Astrocyte (in vitro differentiated cells and primary cell): ENCODE data around the gene ACSM2A.
"Not testable (repeated sequence)": the region's sequence is repeated elsewhere in the genome, so short reads cannot be mapped to it uniquely, and the experiment has no call there.

Source experiments
- EZH2 ChIP-seq: IDR thresholded peaks from 2 replicates; pipeline ENCODE4 v1.6.1; 2012; ENCODE audit warnings: mild to moderate bottlenecking, low read length, inconsistent platforms; ENCODE audit not compliant: insufficient read depth
- TF ChIP-seq, protein P1 (sequence below): IDR thresholded peaks from 2 replicates; pipeline ENCODE4 v1.5.1; 2011; ENCODE audit warnings: low read depth, mild to moderate bottlenecking, inconsistent platforms, low read length, moderate library complexity; ENCODE audit not compliant: insufficient read depth

DNA sequence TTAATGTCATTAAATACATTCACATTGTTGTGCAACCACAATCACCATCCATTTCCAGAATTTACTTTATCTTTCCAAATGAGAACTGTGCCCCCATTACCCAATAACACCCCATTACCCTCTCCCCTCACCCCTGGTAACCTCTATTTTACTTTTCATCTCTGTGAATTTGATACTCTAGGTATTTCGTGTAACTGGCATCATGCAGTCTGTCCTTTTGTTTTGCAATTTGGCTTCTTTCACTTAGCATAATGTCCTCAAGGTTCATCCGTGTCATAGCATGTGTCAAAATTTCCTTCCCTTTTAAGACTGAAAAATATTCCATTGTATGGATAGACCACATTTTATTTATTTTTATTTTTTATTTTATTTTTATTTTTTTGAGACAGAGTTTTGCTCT, 29.6 kb upstream of the ACSM2A start:
- TF ChIP-seq, protein P1, sequence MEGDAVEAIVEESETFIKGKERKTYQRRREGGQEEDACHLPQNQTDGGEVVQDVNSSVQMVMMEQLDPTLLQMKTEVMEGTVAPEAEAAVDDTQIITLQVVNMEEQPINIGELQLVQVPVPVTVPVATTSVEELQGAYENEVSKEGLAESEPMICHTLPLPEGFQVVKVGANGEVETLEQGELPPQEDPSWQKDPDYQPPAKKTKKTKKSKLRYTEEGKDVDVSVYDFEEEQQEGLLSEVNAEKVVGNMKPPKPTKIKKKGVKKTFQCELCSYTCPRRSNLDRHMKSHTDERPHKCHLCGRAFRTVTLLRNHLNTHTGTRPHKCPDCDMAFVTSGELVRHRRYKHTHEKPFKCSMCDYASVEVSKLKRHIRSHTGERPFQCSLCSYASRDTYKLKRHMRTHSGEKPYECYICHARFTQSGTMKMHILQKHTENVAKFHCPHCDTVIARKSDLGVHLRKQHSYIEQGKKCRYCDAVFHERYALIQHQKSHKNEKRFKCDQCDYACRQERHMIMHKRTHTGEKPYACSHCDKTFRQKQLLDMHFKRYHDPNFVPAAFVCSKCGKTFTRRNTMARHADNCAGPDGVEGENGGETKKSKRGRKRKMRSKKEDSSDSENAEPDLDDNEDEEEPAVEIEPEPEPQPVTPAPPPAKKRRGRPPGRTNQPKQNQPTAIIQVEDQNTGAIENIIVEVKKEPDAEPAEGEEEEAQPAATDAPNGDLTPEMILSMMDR: not testable (repeated sequence)
- TF ChIP-seq EZH2: not testable (repeated sequence)
